Loucy (cell line): ENCODE measurements around the gene CIB2.

Experiments used
- EZH2phosphoT487 ChIP-seq: fragments of 200-600 bp; IDR thresholded peaks from 2 replicates; pipeline ENCODE4 v1.6.1; 2018; ENCODE audit warnings: antibody characterized with exemption, mild to moderate bottlenecking, moderate library complexity, borderline replicate concordance
- TF ChIP-seq, protein P1 (sequence below): fragments of 200-600 bp; sonication (generic); conservative IDR thresholded peaks from 2 replicates; pipeline ENCODE4 v1.5.1; 2014; ENCODE audit warnings: mild to moderate bottlenecking, antibody characterized with exemption, low read length

DNA sequence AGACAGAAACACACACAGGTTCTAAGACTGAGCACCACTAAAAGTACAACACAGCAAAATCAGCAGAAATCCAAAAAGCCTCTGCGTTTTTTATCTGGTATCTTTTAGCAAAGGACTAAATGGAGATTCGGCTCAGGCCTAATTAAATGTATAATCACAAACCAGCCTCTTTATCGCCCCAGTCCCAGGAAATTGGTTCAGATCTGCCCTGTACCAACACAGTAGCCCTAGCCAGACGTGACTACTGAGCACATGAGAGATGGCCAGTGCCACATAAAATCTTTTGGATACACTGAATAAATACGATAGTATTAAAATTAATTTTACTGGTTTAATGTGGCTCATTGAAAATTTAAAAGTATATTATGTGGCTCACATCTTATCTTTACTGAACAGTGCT, 73.4 kb downstream of the CIB2 start:
- TF ChIP-seq, protein P1, sequence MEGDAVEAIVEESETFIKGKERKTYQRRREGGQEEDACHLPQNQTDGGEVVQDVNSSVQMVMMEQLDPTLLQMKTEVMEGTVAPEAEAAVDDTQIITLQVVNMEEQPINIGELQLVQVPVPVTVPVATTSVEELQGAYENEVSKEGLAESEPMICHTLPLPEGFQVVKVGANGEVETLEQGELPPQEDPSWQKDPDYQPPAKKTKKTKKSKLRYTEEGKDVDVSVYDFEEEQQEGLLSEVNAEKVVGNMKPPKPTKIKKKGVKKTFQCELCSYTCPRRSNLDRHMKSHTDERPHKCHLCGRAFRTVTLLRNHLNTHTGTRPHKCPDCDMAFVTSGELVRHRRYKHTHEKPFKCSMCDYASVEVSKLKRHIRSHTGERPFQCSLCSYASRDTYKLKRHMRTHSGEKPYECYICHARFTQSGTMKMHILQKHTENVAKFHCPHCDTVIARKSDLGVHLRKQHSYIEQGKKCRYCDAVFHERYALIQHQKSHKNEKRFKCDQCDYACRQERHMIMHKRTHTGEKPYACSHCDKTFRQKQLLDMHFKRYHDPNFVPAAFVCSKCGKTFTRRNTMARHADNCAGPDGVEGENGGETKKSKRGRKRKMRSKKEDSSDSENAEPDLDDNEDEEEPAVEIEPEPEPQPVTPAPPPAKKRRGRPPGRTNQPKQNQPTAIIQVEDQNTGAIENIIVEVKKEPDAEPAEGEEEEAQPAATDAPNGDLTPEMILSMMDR, result no peak
- TF ChIP-seq EZH2phosphoT487, result no peak
